GM21576 (cell line): ENCODE data around the gene IDI1.
A peak's percentile ranks its signal among the peaks of the same experiment; 100 is the strongest.
"Not testable (repeated sequence)": the region's sequence is repeated elsewhere in the genome, so short reads cannot be mapped to it uniquely, and the experiment has no call there.

Source experiments
- ATAC-seq: cut with Tn5 transposase; IDR thresholded peaks from one replicate; pipeline ENCODE4 v1.9.1; 2021; ENCODE audit warnings: mild to moderate bottlenecking, moderate library complexity; ENCODE audit not compliant: unreplicated experiment

The IDI1 gene

DNA sequence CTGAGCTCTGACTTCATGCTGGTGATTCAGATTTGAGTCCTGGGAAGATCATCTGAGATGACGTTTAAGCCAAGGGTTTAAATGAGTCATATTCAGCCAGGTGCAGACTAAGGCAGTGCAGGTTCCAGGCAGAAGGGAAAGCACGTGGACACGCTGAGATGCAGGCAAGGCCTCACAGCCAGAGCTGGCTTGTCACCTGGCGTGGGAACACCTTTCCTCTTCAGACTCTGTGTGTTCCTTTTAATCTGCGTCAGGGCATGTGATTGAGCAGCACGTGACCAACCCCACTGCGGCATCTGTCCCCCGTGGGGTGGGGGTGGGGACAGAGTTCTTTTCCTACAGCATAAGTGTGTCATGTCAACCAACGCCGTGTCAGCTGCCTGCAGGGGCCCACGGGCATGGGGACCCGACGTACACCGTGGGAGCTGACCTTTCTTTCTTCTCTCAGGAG is 12.6 kb downstream of the IDI1 start:
- ATAC-seq = peak; percentile 78

DNA sequence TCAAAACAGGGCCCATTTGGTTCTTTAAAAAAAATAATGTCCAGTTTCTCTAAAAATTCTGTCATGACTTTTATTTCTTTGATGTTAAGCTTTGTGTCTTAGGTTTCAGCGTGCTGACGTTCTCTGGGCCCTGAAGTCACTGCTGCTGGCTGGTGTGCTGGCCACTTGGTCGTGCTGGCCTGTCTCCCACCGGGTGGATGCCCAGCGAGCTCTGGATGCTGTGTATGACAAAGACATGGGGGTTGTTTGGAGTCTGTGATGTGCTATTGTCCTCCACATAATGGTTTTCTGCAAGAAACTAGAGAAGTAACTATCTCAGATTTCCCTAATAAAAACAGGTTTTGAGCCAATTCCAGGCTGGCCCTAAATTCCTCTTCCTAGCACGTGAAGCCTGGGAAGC is 13.7 kb downstream of the IDI1 start:
- ATAC-seq = no peak

DNA sequence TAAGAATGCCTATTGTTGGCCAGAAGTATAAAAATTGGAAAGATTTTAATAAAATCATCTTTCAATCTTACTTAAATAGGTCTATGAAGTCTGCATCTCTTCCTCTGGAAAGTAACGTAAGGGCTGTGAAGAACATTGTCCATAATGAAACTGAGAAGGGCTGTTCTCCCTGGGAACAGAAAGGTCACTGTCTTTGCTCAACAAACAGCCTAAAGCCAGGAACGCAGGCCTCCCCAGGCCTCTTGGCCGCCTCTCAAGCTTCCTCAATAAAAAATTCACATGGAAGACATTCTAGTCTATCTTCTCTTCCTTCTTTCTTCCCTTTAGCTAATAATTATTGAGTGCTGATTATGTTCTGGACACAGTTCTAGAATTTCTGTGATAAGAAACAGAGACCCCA is 14.2 kb downstream of the IDI1 start:
- ATAC-seq = no peak

DNA sequence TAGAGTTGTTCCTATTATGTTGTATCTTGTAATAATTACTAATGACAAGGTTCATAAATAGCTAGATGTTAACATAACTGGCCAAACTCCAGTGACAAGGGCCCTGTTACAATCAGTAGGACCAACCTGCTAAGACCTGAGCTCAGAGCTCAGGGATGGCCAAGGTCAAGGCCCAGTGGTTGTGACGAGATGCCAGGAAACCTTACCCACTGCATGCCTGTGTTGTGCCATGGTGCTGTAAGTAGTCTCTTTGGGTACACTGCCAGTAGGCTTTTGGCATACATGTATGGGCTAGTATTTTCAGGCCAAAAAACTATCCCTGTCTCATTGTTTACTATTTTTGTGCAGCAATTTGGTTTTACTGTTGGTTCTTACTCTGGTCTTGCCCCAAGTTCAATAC is 15.3 kb downstream of the IDI1 start:
- ATAC-seq = no peak

DNA sequence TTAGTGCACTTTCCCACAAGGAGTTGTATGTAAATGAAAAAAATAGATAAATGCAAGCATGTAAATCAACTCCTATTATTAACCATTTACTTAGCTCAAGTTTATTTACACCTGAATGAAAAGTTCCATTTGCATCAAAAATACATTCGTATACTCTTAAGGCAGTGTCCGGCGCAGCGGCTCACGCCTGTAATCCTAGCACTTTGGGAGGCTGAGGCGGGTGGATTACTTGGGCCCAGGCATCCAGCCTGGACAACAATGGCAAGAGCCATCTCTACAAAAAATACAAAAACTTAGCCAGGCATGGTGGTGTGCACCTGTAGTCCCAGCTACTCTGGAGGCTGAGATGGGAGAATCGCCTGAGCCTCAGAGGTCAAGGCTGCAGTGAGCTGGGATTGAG is 19.1 kb downstream of the IDI1 start:
- no peak for ATAC-seq

DNA sequence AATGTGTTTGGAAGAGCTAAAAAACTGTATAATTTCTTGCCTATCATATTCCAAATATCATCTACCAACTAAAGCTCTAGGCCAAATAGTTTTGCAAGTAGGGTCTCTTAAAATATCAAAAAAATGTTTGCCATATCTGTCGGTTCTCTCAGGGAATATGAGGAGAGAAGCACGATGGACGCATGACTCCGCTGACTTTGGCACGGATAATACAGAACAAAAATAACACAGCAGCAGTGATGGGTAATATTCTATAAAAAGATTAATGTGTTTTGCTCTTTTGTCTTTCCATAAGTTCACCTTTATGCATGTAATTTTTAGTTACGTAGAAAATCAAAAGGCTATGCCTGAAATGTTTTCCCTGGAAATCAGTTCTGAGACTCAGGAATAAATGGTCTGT is 22.3 kb downstream of the IDI1 start:
- no peak for ATAC-seq

DNA sequence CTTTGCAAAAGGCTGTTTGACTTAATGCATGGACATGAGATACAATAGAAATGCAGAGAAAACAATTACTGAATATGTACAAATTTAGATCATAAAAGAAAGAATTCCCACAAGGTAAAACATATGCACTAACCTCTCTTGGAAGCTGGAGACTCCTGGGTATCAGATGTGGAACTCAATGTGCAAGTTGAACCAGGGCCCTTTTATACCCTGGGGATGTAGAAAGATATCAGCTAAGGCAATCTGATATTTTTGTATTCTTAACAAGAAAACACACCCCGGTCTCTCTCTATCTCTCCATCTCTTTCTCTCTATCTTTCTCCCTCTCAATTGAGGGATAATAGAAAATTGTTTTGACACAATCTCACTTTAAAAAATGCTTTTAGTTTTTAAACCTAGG is 23.2 kb downstream of the IDI1 start, which contains the start of gene IDI2:
Gene IDI2 (minus strand): TSS at position 177 of the 400 bp plus-strand sequence. CDS start 1,136 bp downstream, outside the sequence.
- no peak for ATAC-seq

DNA sequence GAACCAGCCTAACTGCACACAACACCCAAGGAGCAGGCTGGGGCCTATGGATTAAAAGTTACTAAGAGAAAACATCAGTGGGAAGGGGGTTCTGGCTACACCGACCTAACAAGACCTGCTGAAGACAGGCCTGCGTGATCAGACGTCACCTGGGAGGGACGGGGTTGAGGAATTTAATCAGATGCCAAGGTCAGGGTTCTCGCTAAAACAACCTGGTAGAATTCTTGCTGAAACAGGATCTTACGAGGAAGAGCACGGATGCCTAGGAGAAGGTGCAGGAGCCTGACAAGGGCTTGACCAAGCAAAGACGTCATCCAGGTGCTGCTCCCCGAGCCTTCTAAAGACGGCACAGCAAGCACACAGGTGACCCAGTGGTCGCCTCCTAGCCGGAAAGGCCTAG is 24.8 kb downstream of the IDI1 start:
- no peak for ATAC-seq

DNA sequence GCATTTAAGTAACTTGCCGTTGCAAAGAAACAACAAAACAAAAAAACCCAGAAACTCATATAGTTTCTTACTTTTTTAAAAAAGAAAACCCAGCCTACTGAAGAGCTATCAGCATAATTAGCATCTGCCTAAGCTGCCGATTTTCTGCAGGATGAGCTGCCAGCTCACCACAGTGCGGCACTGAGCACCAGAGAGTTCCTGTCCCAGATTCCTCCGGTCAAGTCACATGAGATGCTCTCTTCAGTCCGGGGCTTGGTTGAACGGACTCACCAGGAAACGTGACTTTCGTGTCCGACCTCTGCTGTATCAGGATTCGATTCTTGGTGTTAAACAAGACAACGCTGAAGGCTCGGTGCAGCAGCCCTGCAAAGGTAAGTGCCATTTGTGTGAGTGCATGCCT is 26.5 kb downstream of the IDI1 start:
- ATAC-seq = no peak

DNA sequence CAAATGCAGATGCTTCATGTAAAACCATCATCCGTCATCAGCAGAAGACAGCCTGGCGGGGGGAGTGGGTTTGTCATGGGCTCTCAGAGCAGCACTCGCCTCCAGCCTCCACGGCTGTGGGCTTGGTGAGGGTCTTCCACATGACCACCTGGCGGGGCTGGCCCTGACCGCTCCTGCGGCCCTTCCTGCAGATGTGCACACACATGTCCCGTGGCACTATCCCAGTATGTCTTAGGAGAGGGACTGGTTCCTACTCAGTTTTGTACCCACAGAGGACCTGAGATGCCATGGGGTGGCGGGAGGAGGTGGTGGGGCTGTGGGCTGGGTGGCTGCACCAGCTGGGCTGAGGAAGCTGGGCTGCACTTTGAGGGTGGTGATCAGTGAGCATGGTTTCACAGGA is 28.0 kb downstream of the IDI1 start:
- no peak for ATAC-seq

DNA sequence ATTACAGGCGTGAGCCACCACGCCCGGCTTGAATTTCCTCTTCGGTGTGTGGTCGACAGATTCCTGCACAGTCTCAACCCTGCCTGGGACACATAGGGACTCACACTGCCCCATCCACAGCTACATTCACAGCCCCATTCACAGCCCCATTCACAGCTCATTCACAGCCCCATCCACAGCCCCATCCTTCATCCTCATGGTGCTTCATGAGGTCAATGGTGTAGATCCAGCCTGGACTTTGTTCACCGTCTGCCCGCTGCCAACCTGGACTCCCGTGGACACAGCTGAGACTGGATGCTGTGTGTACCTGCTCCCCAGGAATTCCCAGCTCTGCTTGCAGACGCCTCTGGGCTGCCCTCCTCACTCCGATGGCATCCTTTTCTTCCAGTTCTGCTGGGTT is 28.5 kb downstream of the IDI1 start:
- ATAC-seq = no peak

DNA sequence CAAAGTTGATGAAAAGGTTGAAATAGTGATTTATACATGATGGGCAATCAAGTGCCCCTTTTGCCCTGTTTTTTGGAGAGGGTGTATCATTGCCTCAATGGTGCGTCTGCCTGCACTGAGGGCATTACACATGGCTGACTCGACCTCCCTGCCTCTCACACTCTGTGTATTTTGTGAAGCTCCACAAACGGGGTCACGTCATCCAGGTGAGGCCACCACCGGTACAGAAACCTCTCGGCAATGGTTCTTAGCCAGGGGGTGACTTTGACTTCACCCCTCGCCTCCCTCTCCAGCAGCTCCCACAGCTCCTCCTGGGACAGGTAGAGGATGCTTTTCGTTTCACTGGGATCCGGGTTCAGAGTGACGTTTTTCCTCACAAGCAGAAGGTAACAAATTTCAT is 29.6 kb downstream of the IDI1 start:
- no peak for ATAC-seq

DNA sequence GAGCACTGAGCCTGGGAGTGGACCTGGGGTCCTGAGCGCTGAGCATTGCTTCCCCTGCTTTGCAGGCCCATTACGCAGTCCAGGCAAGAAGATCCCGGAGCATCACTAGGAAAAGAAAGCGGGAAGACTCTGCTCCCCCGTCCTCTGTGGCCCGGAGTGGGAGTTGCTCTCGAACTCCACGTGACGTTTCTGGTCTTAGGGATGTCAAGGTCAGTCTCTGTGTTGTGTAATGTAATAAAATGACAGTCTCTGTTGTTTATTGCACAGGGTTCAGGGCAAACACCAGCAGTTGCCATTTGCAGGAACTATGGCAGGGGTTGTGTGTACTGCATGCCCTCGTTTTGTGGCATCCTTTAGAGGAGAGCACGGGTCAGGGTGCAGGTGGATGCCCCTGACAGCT is 33.2 kb downstream of the IDI1 start:
- ATAC-seq = no peak

DNA sequence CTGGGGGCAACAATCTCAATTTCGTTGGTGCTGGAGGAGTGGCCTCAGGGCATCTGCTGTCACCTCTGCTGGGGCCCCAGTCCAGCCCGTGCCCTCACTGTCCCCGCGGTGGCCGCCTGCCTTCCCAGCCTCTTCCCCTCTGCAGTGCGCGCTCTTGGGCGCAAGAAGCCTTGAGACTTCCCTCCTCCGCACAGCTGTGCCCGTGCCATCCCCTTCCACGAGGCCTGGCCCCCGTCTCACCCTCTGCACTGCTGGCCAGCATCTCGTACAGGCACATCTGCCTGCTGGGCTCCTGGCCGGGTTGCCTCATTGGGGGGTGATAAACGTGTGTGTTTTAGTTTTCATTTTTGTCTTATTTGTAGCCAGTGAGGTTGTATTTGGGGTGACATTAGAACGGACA is 37.2 kb downstream of the IDI1 start:
- ATAC-seq = no peak

DNA sequence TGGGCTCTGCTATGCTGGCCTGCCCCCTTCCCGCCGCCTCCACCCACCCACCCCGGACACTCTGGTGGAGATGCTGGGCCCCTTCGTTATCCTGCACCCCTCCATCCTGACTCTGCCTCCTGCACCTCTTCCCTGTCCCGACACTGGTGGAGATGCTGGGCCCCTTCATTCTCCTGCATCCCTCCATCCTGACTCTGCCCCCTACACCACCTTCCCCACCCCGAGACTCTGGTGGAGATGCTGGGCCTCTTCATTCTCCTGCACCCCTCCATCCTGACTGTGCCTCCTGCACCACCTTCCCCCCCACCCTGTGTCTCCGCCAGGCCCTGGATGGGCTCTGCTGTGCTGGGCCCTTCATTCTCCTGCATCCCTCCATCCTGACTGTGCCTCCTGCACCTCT is 38.2 kb downstream of the IDI1 start:
- no peak for ATAC-seq

DNA sequence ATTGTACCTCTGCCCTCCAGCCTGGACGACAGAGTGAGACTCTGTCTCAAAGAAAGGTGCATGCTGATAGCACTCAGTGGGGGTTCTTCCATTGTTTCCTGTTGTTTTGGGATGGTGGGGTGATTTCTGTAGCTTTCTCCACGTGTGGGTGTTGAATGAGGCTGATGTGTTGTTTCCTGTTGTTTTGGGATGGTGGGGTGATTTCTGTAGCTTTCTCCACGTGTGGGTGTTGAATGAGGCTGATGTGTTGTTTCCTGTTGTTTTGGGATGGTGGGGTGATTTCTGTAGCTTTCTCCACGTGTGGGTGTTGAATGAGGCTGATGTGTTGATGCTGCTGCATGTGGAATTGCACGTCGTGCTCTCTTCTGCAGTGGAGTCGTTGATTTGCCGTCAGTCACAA is 39.0 kb downstream of the IDI1 start:
- not testable (repeated sequence) for ATAC-seq

DNA sequence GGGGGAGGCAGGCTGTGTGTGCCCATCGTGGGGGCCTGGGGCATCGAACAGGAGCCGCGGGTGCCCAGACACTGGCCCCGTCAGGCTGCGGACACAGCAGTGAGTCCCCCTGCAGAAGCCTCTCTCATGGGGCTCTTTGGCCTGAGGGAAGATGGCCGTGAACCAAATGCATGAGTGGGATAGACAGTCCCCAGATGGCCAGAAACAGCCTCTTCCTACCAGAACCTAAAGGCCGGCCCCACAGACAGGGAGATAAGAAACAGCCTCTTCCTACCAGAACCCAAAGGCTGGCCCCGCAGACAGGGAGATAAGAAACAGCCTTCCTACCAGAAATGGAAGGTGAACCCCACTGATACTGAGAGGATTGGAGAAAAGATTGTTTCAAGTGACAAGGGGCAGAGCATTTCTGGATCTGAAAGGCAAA is 39.8 kb downstream of the IDI1 start:
- ATAC-seq = no peak

DNA sequence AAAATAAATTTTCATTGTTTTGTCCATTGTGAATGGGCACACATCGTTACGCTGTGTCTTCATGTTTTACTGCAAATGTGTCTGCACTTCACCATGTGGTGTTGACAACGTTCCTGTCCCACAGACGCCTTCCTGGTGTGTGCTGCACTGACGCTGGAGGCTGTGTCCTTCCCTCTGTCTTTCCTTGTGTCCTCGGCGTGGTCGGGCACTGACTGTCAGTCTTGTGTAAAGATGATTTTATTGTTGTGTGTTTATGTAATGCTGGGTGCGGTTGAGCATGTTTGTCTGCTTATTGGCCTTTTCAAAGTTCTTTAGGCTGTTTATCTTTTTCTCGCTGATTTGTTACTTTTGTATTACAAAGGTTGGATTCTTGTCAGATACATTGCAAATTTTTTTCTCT is 41.3 kb downstream of the IDI1 start:
- ATAC-seq = no peak

DNA sequence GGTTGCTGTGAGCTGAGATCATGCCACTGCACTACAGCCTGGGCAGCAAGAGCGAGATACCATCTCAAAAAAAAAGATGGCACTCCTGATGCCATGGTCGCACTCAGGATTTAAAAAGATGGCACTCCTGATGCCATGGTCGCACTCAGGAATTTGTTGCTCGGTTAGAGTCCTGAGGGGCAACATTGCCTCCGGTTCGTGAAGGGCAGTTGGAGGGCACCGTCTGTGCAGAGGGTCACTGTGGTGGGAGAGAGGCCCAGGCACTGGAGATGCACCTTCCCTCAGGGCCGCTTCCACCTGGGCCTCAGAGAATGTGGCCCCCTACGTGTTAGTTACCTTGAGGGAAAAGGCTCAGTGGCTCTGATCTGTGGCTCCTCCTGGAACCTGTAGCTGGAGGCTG is 42.3 kb downstream of the IDI1 start:
- ATAC-seq = no peak

DNA sequence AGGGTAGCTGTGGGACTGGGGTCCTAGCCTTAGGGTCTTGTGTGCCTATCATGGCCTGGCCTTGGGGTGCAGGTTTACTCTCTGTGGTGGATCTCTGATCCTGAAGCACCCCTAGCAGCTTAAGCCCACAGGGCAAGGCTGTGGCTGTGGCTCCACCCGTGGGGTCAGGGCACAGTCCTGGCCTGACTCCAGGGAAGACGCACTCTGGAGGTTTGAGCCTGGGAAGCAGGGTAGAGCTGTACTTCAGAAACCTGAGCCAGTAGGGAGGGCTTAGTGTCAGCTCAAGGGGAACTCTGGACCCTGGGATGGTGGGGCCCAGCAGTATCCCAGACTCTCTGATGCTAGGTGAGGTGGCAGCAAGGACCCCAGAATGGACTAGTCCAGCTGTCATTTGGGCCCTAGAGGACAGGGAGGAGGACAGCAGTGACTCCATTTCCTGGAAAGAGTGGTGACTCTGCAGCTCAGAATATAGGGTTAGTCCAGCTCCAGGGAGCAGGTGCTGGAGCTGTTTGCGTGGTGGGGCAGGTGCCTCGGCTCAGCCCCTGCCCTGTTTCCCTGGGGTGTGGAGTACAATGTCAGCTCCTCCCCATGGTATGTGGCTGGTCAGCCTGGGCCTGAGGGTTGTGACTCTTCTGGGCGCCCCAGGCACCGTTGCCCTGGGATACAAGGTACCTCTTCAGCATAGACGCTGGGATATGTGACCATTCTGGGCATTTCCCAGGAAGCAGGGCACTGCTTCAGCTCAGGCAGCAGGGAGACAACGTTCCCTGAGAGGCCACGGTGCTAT is 44.8 kb downstream of the IDI1 start:
- no peak for ATAC-seq

DNA sequence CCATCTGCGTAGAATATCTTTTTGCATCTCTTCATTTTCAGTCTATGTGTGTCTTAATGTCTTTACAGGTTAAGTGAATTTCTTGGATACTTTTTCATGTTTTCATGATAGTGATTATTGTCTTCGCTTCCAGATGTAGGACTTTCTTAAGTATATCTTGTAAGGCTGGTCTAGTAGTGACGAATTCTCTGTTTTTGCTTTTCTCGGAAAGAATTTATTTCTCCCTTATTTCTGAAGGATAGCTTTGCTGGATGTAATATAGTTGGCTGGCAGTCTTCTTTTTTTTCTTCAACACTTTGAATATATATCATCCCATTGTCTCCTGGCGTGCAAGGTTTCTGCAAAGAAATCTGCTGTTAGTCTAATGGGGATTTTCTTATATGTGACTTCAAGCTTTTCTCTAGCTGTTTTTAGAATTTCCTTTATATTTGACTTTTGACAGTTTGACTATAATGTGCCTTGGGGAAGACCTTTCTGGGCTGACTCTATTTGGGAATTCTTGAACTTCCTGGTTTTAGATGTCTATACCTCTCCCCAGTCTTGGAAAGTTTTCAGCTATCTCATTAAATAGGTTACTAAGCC is 46.4 kb downstream of the IDI1 start:
- no peak for ATAC-seq

DNA sequence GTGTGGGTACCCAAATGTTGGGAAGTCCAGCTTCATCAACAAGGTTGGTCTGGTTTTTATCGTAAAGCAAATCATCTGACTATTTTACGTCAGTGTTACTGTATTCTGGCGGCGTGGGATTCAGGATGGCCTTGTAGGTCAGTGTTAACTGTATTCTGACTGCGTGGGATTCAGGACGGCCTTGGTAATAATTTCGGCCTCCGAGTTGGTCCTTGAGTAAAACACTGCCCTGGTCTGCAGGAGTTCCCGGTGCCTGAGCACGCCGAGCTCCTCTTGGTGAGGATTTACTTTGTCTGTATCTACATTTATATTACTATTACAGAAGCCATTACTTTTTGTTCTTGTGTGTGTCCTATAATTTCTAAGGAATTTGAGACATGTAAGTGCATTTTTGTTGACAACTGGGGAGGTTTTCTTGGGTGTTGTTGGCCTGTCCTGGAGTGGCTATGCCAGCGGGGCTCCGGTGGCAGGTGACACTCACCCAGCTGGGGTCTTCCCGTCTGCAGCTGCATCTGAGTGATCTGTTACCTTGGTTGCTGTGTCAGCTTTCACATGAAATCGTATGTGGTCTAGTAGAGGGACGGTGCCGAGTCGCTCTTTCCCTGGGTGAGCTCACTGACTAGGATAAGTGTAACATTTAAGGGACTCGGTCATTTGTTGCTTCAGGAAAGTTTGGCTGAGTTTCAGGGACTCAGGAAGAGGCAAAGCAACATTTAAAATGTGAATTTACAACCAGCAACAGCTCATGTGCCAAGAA is 51.5 kb downstream of the IDI1 start:
- no peak for ATAC-seq
